ENCODE measurements around the gene TYW1.
"Not testable (repeated sequence)": the region's sequence is repeated elsewhere in the genome, so short reads cannot be mapped to it uniquely, and the experiment has no call there.

TYW1 gene

DNA sequence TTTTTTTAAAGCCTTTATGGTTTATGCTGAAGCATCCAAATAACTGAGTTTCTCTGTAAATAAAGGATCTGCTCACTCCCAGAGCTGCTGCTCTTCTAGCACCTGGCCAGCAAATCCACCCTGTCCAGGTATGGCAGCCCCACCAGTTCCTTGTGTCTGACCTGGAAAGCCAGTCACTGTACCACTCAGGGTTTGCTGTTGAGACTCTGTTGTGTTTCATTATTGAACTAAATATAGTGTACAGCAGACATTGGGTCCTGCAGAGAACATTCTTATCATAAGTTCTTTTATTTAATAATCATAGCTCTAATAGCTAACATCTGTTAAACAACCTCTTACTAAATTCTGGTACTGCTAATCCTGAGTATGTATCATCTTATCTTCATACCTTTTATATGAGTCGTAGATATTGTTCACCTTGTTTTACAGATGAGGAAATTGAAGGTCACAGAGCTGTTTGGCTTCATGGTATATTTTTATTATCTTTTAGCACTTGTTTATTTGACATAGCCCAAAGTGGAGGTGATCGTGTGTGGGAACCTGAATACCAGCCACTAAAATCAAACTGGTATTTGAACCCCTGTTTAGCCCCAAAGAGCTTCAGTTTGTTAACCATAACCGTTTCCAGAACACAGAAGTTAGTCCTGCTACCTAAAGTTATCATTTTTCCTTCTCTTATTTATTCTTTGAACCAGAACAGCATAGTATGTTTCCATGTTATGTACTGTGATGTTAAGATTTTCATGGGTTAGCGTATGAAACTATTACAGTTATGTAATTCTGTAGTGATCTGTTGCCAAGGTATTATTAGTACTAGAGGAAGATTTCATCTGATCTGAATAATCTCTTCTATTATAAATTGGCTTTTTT lies 139.2 kb downstream of the TYW1 start:
- DNase-seq: not testable (repeated sequence)

DNA sequence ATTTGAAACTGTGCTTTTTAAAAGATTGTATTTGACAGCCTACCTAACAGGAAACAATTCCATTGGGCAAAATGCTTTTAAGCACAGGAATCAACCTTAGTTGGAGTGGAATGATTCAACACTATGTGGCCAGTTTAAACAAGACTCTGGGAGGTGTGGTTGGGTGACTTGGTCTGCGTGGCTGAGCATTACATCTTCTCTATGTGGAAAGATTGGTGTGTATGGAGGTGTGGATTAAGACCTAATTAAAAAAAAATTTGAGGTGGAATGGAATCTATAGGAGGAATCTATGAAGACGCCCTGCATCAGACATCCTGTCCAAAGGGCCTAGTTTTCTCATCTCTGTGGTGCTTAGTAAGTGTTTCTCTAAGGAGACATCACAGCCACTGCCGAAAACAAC lies 140.9 kb downstream of the TYW1 start:
- DNase-seq: not testable (repeated sequence)

DNA sequence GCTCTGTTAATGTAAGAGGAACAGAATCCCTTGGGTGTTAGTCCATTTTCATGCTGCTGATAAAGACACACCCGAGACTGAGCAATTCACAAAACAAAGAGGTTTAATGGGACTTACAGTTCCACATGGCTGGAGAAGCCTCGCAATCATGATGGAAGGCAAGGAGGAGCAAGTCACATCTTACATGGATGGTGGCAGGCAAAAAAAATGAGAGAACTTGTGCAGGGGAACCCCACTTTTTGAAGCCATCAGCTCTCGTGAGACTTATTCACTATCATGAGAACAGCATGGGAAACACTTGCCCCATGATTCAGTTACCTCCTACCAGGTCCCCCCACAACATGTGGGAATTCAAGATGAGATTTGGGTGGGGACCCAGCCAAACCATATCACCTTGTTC lies 143.2 kb downstream of the TYW1 start:
- not testable (repeated sequence) for DNase-seq

DNA sequence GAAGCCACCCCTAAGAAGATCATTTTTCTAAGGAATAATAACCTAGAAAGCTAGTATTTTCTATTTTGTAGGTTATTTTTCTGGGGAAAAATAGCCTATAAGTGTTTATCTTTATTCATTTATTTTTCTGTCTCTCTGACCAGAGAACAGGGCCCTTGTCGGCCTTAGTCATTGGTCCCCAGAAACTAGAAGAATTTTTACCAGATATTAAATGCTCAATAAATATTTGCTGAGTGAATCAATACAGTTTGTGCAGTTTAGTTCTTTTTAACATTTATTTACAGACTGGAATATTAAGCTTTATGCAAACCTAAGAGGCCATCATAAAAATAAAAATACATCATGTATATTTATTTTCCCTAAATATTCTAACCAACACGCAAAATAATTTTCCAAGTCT lies 144.4 kb downstream of the TYW1 start:
- DNase-seq: not testable (repeated sequence)

DNA sequence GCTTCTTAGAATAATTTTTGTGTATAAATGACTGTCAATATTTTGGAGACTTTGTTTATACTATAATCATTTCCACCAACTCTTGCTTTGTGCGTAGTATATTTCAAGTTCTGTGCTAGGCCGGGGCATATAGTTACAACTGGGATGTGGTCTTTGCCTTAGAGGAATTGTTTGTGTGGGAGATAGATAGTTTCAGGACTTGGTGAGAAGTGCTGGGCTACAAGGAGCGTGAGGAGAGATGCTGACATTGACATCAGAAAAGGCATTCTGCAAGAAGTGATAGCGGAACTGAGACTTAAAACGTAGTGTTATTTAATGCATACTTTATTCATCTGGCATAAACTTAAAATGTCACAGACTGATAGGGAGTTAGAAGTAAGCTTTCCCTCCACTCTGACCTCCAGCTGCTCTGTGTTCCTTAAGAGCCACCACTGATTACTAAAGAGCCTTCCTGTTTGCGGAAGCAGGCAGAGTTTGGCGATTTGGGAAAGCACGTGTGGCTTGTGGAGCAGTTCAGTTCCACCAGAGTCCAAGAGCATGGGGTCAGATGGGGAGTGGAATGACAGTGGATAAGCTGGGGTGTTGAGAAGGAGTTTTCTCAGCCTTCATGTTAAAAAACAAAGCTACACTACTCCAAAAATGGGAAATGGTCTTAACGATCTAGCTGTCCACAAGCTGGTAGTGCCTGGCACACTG lies 146.6 kb downstream of the TYW1 start:
- not testable (repeated sequence) for DNase-seq

DNA sequence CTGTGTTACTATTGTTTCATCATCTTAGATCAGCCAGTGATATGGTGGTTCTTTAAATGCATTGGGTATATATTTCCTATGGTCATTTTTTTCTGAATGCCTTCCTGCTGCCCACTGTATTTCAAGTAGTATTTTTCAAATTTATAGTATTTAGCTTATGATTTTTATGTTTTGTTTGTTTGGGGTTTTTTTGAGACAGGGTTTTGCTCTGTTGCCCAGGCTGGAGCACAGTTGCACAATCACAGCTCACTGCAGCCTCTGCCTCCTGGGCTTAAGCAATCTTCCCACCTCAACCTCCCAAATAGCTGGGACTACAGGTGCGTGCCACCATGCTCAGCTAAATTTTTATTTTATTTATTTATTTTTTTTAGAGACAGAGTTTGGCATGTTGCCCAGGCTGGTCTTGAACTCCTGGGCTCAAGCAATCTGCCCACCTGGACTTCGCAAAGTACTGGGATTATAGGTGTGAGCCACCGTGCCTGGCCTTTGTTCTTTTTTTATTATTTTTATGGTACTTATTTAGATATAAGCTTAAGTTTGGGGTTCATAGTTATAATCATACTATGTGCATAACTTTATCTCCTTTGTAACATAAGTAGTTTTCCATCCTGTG lies 149.1 kb downstream of the TYW1 start:
- not testable (repeated sequence) for DNase-seq

DNA sequence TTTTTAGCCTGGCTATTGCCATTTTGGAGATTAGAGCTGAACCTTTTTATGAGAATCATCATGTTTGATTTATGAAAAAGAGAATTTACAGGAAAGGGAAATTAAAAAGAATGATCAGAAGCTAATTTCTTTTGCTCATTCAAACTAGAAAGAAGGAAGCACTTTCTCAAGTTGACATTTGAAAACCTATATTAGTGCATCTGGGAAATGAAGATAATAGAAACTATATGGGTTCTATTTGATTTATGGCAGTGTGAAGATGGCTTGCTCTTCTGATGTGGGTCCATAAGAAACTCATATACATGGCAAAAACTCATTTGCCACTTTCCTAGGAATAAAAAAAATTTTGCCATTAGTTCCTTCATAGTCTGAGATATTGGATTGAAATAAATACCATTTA lies 152.5 kb downstream of the TYW1 start:
- DNase-seq: not testable (repeated sequence)

DNA sequence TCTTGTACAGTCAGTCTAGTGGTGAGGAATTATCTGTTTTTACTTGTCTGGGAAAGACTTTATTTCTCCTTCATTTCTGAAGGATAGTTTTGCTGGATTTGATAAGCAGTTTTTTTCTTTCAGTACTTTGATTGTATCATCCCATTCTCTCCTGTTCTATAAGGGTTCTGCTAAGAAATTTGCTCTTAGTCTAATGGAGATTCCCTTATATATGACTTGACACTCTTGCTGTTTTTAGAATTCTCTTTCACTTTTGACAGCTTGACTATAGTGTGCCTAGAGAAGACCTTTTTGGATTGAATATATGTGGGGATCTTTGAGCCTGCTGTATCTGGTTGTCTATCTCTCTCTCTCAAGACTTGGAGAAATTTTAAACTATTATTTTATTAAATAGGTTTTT lies 157.7 kb downstream of the TYW1 start:
- not testable (repeated sequence) for DNase-seq

DNA sequence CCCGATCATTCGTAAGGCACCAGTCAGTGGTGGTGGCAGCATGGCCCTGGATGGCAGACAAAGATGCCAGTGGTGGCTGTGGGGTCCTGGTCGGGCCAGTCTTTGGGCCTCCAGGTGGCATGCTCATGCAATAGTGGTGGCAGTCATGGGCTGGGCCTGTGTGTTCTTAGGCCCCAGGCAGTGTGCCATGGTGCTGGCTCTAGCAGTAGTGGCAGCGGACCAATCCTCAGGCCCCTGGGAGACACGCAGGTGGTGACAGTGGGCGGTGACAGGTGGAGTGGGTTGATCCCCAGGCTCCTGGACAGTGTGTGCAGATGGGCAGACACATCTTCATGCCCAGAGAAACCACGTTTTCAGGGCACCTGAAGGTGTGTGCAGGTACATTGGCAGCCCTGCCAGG lies 159.4 kb downstream of the TYW1 start:
- DNase-seq: not testable (repeated sequence)

DNA sequence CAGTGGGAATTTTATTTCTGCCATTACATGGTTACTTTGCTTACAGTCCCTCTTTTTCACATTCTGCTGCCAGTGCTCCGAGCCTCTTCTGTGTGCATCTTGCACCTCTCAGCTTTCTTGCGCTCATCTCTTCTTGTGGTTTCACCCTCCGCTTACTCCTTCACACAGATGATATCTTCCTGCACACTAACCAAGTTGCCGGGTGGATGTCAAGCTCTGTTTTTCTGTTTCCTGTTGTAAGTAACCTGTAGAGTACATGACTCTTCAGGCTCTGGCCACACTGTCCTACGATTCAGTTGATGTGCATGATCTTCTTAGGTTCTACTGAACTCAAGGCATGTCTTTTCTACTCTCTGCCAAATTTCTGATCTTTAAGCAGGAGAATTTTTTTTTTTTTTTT lies 166.7 kb downstream of the TYW1 start:
- DNase-seq: not testable (repeated sequence)

DNA sequence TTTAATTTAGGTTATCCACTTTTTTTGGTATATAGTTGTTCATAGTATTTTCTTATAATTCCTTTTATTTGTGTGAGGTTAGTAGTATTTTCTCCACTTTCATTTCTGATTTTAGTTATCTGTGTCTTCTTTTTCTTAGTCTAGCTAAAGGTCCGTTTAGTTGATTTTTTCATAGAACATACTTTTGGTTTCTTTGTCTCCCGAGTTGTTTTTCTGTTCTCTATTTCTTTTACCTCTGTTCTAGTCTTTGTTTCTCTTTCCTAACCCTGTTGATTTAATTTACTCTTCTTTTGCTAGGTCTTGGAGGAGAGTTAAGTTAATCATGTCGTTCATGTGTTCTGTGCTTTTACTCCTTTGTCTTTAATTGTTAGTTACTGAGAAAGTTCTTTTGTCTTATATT lies 174.5 kb downstream of the TYW1 start:
- not testable (repeated sequence) for DNase-seq

DNA sequence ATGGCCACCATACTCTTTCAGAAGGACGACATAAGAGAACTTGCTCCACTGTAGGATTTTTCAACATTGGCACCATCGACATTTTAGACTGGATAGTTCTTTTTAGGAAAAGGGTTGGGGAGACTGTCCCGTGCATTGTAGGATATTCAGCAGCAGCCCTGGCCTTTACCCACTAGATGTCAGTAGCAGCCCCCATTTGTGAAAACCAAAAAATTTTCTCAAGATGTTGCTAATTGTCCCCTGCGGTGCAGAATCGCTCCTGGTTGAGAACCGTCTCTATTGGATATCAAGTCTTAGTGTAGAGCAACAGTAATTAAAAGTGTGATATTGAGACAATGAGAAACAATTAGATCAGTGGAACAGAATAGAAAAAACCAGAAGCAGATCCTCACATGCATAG lies 180.1 kb downstream of the TYW1 start:
- not testable (repeated sequence) for DNase-seq

DNA sequence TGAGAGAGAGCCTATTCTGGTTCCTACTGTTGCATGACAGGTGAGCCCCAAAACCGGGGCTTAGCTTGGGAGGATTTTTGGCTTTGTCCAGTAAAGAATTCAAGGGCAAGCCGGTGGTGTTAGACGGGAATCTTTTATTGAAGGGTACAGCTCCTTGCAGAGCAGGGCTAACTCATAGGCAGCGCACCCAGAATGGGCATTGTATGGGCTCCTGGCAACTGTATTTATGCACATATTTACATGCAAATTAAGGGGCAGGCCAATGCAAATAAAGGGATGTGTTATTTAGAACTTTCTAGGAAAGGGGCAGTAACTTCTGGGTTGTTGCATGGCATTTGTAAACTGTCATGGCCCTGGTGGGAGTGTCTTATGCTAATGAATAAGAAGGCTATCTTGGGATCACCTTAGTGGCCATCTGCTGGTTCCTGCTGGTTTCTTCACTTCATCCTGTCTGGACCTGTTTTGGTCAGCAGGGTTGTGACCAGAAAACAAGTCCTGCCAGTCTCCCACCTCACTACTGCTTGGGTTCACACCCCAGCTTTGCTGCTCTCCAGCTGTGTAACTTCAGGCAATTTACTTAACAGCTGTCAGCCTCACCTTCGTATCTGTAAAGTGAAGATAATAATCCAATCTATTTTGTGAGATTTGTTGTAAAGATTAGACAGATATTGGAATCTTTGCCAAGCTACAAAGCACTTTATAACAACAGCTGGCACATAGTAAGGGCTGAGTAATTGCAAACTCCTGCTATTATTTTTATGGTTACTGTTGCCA lies 182.5 kb downstream of the TYW1 start:
- not testable (repeated sequence) for DNase-seq

DNA sequence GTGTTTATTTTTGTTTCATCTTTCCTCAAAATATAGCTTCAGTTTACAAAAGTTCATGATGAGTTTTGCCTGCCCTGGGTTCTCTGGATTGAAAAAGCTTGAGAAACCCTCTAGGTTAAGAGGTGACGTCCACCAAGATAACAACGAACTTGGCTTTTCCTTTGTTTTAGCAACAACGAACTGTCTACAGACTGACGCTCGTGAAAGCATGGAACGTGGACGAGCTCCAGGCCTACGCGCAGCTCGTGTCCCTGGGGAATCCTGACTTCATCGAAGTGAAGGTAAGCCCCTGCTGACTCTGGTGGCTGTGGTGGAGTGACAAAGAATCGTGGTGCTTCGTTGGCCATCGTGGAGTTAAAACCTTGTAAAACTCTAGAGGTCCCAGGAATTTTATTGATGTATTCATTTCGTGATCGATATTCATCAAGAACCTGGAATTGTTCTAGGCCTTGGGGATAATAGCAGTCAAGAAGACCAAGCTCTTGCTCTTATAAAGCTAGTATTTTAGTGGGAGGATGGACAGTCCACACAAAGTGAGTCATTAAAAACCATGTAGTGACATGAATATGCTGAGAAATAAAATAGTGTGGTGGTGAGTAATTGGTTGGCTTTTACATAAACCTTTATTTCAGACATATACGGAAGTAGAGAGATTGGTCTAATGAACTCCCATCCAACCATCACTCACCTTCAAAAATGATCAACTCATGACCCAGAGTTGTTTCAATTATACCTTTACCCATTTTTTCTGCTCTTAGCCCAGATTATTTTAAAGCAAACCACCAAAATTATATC lies 186.5 kb downstream of the TYW1 start:
- DNase-seq: not testable (repeated sequence)

DNA sequence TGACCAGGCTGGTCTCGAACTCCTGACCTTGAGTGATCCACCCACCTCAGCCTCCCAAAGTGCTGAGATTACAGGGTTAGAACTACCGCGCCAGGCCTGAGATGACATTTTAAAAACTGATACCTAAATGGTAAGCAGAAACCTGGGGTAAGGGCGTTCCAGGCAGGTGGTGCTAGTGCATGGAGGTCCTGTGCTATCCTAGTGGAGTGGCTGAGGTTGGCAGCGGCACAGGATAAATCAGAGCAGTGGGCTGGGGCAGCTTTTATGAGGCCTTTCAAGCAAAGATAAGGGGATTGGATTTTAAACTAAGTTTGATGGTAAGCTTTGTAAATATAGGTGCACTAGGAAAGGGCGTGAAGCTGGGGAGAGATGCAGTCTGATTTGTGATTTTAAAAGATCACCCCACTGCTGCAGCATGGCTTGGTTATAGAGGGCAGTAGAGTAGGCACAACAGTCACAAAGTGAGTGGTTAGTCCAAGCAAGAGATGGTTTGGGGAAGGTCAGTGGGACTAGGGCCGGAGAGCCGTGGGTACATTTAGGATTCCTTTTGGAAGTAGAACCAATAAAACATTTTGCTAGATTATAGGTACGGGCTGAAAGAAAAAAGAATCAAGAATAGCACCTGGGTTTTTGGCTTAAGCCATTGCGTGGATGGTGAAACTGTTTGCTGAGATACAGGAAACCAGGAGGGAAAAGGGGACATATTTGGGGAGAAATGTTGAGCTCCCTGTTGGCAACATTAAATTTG lies 188.5 kb downstream of the TYW1 start:
- not testable (repeated sequence) for DNase-seq

DNA sequence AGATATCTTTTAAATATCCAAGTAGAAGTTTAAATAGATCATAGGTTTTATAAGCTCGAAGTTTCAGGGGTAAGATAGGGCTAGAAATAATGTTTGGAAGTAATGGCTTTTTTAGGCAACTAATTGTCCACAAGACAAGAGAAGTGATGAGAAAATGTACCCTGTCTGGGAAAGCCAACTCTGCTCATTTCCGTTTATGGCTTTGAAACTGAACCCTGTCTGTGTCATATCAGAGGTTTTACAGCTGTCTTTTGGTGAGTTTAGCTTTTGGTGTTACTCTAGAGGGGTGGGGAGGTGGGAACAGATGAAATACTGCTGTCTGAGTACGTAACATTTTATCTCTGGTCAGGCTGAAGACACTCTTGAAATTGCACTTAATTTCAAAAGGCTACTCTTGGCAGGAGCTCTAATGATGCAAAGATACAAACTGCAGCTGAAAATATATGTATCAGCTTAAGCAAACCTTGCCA lies 189.1 kb downstream of the TYW1 start:
- DNase-seq: not testable (repeated sequence)

DNA sequence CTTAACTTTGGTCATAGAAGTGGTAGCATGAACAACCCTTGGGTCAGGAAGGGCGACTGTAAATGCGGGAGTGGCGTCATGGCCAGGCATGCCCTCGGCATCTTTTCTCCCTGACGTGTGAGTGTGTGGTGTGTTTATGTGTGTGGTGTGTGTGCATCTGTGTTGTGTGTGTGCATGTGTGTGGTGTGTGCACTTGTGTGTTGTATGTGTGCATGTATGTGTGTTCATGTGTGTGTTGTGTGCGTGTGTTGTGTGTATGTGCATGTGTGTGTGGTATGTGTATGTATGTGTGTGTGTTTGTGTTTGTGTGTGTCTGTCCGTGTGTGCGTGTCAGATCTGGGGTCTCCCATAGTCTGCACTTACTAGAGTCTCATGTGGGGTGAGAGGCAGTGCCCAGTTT lies 192.5 kb downstream of the TYW1 start:
- not testable (repeated sequence) for DNase-seq

DNA sequence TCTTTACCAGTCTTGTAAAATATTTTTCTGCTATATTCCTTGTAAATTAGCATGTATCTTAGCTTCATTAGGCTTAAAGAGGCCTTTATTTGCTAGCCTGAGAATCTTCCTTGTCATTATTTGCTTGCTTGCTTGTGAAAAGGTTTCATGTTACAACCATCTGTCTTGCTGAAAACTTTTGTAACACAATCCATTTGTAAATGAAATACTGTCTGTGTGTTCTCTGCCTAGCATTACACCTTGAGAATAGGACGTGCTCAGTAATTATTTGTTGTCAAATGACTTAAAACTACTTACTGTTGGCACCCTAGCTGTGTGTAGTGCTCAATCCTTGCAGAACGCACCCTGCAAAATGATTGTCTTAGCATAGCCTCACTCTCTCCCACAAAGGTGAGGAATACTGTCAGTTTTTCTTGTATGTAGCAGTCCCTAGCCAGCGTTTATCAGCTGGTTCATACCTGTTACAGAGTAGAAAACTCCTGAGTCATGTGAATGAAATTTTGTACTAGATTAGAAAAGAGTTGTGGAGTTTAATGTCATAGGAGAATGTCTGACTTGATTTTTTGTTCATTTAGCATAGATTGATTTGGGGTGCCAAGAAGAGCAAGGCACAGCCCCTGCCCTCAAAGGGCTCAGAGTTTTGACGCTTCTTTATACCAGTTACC lies 193.3 kb downstream of the TYW1 start:
- not testable (repeated sequence) for DNase-seq

DNA sequence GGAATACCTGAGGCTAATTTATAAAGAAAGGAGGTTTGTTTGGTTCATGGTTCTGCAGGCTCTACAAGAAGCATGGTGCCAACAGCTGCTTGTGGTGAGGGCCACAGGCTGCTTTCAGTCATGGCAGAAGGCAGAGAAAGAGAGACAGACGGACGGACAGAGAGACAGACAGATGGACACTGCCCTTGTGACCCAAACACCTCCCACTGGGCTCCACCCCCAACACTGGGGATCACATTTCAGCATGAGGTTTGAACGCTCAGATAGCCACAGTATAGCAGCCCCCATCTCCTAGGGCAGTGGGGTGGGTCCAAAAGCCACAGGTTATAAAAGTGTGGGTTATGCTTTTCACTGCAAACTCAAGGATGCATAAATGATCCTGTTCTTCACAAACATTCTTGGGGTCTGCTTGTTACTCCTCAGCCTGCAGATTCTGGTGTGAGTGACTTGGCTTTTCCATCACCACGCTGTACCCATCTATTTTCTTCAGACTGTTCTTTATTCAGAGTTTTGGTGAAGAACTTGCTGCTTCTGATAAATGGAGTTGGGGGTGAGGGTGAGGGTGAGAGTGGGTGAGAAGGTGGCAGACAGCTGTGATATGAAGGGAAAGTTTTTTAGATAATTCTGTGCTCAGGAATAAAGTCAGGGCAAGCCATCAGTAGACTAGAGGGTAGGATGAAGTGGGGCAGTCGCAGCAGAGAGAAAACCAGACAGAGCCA lies 194.5 kb downstream of the TYW1 start:
- DNase-seq: not testable (repeated sequence)

Data from SW 1271 (cell line).